Hematopoietic multipotent progenitor cell treated with erythropoietin and hydrocortisone succinate and interleukin-3 and kit ligand, for 15 days (in vitro differentiated cells): ENCODE results near the gene GPC6.
"Not testable (repeated sequence)": the region's sequence is repeated elsewhere in the genome, so short reads cannot be mapped to it uniquely, and the experiment has no call there.

Source experiments
- DNase-seq: peaks from one replicate; pipeline ENCODE4 v3.0.0-alpha.2; 2015; ENCODE audit warnings: low spot score

The GPC6 gene

DNA sequence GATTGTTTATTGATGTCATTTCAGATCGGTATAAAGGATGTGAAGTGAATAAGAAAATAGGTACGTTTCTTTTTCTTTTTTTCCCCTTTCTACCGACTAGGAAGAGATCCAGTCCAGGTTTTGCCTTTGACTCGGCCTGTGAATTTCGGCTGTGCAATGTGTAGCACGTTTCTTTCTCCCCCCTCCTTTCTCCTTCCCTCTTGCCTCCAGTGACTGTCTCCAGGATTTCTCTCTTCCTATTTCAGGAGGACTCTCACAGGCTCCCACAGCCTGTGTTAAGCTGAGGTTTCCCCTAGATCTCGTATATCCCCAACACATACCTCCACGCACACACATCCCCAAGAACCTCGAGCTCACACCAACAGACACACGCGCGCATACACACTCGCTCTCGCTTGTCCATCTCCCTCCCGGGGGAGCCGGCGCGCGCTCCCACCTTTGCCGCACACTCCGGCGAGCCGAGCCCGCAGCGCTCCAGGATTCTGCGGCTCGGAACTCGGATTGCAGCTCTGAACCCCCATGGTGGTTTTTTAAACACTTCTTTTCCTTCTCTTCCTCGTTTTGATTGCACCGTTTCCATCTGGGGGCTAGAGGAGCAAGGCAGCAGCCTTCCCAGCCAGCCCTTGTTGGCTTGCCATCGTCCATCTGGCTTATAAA is at the start of gene GPC6:
Gene GPC6 (plus strand): TSS at position 185 of the 657 bp plus-strand sequence.
- DNase-seq, result no peak

- no peak for DNase-seq
These were observed 46.1 kb upstream of the GPC6 start for GRCh38 chr13:93180356-93180969.

GRCh38 chr13:93182406-93182805 is 44.2 kb upstream of the GPC6 start:
- no peak for DNase-seq

- DNase-seq, result no peak
These were observed 43.3 kb upstream of the GPC6 start for GRCh38 chr13:93183302-93183701.

- DNase-seq, result no peak
These were observed 36.6 kb upstream of the GPC6 start for GRCh38 chr13:93190006-93190405.

- DNase-seq, result no peak
These were observed 32.9 kb upstream of the GPC6 start for GRCh38 chr13:93193682-93194081.

GRCh38 chr13:93199856-93200255 is 26.8 kb upstream of the GPC6 start:
- DNase-seq, result no peak

DNA sequence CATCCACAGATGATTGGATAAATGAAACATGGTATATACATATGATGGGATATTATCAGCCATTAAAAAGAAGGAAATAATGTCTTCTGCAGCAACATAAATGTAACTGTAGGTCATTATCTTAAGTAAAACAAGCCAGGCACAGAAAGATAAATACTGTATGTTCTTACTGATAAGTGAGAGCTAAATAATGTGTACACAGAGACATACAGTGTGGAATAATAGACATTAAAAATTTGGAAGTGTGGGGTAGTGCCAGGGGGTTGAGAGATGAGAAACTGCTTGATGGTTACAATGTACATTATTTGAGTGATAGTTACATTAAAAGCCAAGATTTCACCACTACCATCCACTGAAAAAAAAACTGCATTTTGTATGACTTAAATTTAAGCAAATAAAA is 26.0 kb upstream of the GPC6 start:
- DNase-seq, result no peak

- DNase-seq, result no peak
These were observed 24.5 kb upstream of the GPC6 start for GRCh38 chr13:93201992-93202558.

DNA sequence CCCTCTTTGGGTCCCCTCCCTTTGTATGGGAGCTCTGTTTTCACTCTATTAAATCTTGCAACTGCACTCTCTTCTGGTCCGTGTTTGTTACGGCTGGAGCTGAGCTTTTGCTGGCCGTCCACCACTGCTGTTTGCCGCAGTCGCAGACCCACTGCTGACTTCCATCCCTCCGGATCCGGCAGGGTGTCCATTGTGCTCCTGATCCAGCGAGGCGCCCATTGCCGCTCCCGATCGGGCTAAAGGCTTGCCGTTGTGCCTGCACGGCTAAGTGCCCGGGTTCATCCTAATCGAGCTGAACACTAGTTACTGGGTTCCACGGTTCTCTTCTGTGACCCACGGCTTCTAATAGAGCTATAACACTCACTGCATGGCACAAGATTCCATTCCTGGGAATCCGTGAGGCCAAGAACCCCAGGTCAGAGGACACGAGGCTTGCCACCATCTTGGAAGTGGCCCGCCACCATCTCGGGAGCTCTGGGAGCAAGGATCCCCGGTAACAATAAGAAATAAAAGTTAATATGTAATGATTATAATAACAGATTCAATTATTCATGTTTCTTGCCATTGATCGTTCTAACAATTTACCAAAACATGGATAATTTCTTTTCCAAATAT is 19.7 kb upstream of the GPC6 start:
- DNase-seq, result not testable (repeated sequence)

- no peak for DNase-seq
These were observed 10.5 kb upstream of the GPC6 start for GRCh38 chr13:93216122-93216521.

GRCh38 chr13:93217721-93218261 is 8.8 kb upstream of the GPC6 start:
- no peak for DNase-seq

DNA sequence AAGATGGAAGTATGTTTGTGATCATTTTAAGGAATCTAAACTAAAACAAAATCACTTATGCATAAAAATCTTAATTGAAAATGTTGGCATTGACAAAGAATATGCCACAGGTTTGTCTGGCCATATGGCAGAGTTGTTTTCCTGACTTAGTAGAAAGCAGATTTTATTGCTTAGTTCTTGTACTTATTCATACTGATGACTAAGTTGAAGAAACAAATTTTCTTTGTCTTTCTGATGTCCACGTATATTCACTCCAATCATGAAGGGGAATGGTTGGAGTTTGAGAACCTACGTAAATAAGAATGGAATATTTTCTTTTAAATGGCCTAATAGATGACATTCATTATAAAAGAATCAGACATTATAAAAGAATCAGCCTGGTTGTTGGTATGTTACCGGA is 8.0 kb upstream of the GPC6 start:
- DNase-seq, result no peak

DNA sequence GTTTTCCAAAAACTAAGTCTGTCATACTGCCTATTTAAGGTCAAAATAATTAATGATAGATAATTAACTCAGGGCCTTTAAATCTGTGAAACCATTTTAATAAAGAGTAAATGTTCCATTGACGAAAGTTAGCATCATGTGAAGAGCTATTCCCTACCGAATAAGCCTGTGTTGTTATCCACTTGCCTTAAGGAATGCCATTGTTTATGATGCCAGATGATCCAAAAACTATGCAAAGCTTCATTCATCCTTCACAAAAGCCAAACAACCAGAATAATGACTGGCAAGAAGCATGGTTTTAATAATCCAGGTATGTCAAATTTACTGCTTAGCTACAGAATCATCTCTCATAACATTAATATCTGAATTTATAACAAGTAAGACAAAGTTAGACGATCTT is 6.5 kb upstream of the GPC6 start:
- DNase-seq, result no peak

- no peak for DNase-seq
These were observed 3.6 kb upstream of the GPC6 start for GRCh38 chr13:93222976-93223375.

DNA sequence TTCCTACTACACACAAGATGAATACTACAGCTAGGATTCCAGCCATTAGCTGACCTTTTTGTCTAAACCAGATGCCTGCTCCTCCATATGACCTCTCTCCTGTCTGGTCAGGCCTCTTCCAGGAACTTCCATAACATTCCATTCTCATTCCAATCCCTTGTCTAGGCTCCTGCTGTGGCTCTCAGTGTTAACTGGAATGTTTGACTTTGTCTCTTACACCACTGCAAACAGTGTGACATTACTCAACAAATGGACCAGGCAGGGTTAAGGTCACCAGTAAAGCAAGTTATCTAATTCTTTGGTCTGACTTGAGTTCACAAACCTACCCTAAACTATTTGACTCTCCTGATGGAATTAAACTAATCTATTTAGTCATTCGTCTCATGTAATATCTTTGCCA is 2.1 kb upstream of the GPC6 start:
- DNase-seq, result no peak

GRCh38 chr13:93225610-93226009 is 997 bp upstream of the GPC6 start:
- DNase-seq, result no peak

- DNase-seq, result no peak
These were observed 463 bp upstream of the GPC6 start for GRCh38 chr13:93226065-93226622.

DNA sequence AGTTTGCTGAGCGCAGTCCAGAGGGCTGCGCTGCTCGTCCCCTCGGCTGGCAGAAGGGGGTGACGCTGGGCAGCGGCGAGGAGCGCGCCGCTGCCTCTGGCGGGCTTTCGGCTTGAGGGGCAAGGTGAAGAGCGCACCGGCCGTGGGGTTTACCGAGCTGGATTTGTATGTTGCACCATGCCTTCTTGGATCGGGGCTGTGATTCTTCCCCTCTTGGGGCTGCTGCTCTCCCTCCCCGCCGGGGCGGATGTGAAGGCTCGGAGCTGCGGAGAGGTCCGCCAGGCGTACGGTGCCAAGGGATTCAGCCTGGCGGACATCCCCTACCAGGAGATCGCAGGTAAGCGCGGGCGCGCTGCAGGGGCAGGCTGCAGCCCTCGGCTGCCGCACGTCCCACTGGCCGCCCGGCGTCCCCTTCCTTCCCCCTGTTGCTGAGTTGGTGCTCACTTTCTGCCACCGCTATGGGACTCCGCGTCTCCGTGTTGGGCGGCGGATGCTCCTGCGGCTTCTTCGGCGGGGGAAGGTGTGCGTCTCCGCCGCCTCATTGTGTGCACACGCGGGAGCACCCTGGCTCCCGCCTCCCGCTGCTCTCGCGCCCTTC is 772 bp downstream of the GPC6 start:
- no peak for DNase-seq

DNA sequence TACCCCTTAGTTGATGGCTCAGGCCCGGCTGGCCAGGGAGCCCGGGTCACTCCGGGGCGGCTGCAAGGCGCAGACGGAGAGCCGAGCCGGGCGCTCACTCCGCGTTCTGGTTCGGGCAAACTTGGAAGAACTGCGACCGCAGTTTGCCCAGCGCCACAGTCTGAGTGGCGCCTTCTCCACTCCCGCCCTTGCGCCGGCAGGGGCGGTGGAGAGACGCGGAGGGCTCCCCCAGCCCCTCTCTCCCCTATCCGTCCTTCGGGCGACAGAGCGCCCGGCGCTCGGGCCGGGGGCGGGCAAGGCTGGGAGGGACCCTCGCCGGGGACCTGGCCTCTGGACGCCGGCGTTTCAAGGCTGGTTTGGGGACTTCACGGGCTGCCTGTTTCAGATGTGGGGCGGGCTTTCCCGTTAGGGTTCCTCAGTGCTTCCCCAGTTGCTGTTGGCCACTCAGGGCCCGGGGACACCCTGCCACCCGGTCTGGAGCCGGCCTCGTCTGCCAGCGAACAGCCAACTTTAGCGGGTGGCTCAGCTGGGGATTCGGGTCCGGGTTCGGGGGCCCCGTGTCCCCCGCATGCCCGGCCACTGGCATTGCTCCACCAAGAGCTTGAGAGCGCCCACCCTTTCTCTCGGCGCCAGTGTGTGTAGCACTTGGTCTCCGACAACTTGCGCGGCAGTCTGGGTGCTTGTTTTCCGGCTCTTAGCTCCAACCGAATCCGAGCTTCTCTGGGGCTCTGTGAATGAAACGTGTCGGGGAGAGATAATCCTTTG is 1.5 kb downstream of the GPC6 start:
- no peak for DNase-seq

- no peak for DNase-seq
These were observed 2.0 kb downstream of the GPC6 start for GRCh38 chr13:93228643-93228937.
